Keratinocyte (primary cell): Measurements from ENCODE around the gene TMEM52B.

Experiments
- EZH2 ChIP-seq: IDR thresholded peaks from one replicate; pipeline ENCODE4 v1.6.1; 2012; ENCODE audit warnings: inconsistent platforms, mild to moderate bottlenecking, low read length, moderate library complexity
- TF ChIP-seq, protein P1 (sequence below), 3 experiments: IDR thresholded peaks in 1 of 3; conservative IDR thresholded peaks in 1 of 3; optimal IDR thresholded peaks in 1 of 3; 2 replicates in 2 of 3; 3 replicates in 1 of 3; pipeline versions ENCODE3 to v1.5.1; 2011; ENCODE audit warnings: low read length in 3 of 3, mild to moderate bottlenecking in 3 of 3, moderate library complexity in 2 of 3, control low read depth in 1 of 3, inconsistent platforms in 1 of 3; ENCODE audit not compliant: insufficient read depth in 2 of 3; ENCODE audit errors: extremely low read depth in 1 of 3

DNA sequence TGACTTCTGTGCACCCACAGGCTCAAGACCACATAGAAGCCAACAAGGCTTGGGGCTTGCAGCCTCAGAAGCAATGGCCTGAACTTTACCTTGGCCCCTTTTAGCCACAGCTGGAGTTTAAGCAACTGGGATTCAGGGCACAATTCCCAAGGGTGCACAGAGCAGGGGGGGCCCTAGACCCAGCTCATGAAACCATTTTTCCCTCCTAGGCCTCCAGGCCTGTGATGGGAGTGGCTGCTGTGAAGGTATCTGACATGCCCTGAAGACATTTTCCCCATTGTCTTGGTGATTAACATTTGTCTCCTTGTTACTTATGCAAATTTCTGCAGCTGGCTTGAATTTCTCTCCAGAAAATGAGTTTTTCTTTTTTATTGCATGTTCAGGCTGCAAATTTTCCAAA, 55.7 kb downstream of the TMEM52B start:
- no peak for TF ChIP-seq EZH2
- TF ChIP-seq, protein P1, sequence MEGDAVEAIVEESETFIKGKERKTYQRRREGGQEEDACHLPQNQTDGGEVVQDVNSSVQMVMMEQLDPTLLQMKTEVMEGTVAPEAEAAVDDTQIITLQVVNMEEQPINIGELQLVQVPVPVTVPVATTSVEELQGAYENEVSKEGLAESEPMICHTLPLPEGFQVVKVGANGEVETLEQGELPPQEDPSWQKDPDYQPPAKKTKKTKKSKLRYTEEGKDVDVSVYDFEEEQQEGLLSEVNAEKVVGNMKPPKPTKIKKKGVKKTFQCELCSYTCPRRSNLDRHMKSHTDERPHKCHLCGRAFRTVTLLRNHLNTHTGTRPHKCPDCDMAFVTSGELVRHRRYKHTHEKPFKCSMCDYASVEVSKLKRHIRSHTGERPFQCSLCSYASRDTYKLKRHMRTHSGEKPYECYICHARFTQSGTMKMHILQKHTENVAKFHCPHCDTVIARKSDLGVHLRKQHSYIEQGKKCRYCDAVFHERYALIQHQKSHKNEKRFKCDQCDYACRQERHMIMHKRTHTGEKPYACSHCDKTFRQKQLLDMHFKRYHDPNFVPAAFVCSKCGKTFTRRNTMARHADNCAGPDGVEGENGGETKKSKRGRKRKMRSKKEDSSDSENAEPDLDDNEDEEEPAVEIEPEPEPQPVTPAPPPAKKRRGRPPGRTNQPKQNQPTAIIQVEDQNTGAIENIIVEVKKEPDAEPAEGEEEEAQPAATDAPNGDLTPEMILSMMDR (optimal IDR thresholded peaks at IDR 0.05 in 1 of 3, IDR thresholded peaks at IDR 0.05 in 1 of 3, conservative IDR thresholded peaks at IDR 0.05 in 1 of 3; ENCODE audit: extremely low read depth in 1 of 3, insufficient read depth in 2 of 3, low read length in 3 of 3), result no peak
